HG02852 (cell line): ENCODE data around the gene PPIP5K1.
"Not testable (repeated sequence)": the region's sequence is repeated elsewhere in the genome, so short reads cannot be mapped to it uniquely, and the experiment has no call there.

ENCODE experiments used
- ATAC-seq: cut with Tn5 transposase; IDR thresholded peaks from one replicate; pipeline ENCODE4 v1.9.1; 2021; ENCODE audit warnings: mild to moderate bottlenecking, moderate library complexity; ENCODE audit not compliant: unreplicated experiment

Gene PPIP5K1

DNA sequence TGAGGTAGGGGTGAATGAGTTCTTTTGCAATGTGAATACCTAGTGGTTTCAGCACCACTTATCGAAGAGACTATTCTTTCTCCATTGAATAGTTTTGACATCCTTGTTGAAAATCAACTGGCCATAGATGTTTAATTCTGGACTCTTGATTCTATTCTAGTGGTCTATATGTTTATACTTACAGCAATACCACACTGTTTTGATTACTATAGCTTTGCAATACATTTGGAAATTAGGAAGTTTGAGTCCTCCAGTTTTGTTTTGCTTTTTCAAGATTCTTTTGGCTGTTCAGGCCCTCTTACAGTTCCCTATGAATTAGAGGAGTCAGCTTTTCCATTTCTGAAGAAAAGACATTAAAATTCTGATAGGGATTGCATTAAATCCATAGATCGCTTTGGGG, 42.5 kb downstream of the PPIP5K1 start:
- no peak for ATAC-seq

DNA sequence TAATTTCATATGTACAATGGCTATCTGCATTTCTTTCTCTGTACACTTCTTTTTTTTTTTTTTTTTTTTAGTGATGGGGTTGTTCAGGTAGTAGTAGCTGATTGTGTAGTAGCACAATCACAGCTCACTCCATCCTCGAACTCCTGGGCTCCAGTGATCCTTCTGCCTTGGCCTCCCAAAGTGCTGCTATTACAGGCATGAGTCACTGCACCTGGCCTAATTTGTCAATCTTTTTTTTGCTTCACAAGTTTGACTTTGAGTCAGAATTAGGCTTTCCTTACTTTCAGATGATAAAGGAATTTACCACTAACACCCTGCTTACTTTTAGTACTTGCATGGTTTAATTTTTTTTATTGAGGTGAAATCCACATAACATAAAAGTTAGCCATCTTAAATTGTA, 44.6 kb downstream of the PPIP5K1 start:
- ATAC-seq: no peak

DNA sequence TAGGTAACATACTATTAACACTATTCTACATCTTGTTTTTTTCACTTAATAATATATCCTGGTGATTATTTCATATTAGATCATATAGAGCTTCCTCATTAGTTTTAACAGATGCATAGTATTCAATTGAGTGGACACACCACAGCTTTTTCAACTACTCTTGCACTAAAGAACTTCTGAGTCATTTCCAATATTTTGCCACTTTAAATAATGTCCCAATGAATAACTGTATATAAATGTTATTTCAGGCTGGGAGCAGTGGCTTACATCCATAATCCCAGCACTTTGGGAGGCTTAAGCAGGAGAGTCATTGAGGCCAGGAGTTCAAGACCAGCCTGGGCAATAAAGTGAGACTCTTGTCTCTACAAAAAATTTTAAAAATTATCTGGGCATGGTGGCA, 45.7 kb downstream of the PPIP5K1 start:
- ATAC-seq: no peak

DNA sequence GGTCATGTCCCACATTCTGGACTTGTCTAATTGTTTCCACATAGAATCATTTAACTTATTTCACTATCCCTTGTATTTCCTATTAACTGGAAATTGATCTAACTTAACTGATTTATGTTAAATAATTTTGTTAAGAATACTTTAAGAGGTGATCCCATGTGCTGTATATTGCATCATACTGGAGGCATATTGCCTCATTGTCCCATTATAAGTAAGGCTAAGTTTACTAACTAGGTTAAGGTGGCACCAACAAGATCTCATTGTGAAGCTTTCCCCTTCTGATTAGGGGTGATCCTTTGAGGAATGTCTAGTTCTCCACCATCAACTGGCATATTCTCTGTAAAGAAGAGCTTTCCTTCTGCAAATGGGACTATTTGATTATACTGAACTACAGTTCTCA, 48.2 kb downstream of the PPIP5K1 start:
- no peak for ATAC-seq

DNA sequence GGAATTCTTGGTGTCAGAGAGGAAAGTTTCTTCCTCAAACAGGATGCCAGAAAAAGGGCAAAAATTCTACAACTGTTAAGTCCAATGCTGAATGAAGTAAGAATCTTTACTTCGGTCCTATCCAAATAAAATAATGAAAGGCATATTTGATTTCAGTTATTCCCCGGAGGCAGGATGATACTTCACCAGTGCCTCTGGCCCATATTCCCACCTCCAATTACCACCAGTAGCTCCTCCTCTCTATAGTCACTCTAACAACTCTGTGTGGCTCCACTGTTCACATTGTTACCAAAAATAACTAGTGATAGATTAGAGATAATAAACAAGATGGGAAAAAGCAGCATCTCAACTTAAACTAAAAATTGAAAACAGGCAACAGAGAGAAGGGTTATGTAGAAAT, 51.9 kb downstream of the PPIP5K1 start:
- no peak for ATAC-seq

DNA sequence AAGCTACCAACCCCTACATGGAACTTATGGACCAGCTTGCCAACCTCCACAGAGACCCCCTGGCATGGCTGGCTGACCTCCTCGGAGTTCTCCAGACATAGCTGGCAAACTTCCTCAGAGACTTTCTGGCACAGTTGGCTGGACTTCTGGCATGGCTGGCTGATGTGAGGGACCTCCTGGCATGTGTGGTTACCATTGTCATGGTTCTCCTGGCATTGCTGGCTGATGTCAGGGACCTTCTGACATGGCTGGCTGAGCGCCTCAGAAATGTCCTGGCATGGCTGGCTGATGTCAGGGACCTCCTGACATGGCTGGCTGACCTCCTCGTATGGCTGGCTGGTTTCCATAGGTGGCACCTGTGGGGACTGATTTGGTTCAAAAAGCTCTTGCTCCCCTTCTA, 55.1 kb downstream of the PPIP5K1 start:
- no peak for ATAC-seq

DNA sequence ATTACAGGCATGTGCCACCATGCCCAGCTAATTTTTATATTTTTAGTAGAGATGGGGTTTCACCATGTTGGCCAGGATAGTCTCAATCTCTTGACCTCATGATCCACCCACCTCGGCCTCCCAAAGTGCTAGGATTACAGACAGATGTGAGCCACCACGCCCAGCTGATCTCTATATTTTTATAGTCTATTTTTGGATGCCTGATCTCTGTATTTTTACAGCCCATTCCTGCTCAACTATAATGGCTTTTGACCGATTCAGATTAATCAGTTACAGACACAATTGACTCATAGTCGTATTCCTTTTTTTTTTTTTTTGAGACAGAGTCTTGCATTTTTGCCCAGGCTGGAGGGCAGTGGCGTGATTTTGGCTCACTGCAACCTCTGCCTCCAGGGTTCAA, 57.2 kb downstream of the PPIP5K1 start:
- not testable (repeated sequence) for ATAC-seq

DNA sequence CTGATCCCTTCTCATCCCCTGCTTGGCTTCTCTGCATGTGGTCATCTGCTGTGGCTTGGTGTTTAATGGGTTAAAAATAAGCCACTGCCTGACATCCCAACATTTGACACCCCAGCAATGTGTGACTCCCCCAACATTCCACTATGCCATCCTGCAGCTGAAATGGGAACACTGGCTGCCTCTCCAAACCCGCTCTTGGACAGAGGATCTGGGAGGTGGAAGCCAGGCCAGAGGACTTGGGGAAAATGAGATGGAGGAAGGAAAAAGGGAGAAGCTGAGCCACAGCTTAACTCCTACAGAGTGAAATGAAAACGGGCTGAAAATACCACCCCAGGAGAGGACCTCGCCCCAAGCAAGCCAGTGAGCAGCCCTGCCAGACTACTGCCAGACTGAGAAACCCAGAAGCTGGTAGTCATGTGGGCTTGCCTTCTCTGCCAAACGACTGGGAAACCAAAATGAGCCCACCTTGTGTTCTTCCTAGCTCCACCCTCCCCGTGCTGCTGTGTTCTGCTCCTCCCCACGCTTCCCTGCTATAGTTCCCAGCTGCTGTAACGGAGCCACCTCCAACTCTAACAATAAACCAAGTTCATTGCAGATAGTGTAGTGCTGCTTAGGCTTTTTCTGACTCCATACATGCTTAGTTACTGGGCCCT, 58.9 kb downstream of the PPIP5K1 start:
- no peak for ATAC-seq

DNA sequence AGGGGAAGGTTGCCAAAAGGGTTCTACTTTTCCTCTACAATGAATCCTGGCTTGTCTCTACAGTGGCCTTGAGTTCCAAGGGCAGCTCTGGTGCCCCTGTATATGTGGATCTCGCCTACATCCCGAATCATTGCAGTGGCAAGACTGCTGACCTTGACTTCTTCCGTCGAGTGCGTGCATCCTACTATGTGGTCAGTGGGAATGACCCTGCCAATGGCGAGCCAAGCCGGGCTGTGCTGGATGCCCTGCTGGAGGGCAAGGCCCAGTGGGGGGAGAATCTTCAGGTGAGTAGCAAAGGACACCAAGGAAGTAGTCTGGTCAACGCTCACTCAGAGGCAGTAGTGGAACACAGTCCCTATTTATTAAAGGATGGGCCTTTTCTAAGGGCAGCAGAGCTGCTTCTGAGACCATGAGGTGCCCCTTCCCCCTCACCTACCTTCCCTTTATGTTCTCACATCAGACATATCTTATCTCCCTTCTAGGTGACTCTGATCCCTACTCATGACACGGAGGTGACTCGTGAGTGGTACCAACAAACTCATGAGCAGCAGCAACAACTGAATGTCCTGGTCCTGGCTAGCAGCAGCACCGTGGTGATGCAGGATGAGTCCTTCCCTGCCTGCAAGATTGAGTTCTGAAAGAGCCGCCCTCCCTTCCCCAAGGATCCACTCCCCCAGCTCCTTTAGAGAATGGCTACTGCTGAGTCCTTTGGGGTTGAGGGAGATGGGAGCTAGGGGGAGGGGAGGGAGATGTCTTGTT, 60.2 kb downstream of the PPIP5K1 start:
- ATAC-seq: no peak

DNA sequence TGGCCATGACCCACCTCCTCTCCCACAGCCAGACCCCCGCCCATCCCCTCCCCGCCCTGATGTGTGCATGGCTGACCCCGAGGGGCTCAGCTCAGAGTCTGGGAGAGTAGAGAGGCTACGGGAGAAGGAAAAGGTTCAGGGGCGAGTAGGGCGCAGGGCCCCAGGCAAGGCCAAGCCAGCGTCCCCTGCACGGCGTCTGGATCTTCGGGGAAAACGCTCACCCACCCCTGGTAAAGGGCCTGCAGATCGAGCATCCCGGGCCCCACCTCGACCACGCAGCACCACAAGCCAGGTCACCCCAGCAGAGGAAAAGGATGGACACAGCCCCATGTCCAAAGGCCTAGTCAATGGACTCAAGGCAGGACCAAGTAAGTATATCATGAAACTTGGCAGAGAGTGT, 60.9 kb downstream of the PPIP5K1 start:
- no peak for ATAC-seq

DNA sequence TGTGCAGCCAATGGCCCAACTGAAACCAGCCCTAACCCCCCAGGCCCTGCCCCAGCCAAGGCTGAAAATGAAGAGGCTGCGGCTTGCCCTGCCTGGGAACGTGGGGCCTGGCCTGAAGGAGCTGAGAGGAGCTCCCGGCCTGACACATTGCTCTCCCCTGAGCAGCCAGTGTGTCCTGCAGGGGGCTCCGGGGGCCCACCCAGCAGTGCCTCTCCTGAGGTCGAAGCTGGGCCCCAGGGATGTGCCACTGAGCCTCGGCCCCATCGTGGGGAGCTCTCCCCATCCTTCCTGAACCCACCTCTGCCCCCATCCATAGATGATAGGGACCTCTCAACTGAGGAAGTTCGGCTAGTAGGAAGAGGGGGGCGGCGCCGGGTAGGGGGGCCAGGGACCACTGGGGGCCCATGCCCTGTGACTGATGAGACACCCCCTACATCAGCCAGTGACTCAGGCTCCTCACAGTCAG, 61.4 kb downstream of the PPIP5K1 start:
- no peak for ATAC-seq

DNA sequence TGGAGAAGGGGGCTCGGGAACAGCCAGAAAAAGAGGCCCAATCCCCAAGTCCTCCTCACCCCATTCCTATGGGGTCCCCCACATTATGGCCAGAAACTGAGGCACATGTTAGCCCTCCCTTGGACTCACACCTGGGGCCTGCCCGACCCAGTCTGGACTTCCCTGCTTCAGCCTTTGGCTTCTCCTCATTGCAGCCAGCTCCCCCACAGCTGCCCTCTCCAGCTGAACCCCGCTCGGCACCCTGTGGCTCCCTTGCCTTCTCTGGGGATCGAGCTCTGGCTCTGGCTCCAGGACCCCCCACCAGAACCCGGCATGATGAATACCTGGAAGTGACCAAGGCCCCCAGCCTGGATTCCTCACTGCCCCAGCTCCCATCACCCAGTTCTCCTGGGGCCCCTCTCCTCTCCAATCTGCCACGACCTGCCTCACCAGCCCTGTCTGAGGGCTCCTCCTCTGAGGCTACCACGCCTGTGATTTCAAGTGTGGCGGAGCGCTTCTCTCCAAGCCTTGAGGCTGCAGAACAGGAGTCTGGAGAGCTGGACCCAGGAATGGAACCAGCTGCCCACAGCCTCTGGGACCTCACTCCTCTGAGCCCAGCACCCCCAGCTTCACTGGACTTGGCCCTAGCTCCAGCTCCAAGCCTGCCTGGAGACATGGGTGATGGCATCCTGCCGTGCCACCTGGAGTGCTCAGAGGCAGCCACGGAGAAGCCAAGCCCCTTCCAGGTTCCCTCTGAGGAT, 62.0 kb downstream of the PPIP5K1 start:
- ATAC-seq: no peak

DNA sequence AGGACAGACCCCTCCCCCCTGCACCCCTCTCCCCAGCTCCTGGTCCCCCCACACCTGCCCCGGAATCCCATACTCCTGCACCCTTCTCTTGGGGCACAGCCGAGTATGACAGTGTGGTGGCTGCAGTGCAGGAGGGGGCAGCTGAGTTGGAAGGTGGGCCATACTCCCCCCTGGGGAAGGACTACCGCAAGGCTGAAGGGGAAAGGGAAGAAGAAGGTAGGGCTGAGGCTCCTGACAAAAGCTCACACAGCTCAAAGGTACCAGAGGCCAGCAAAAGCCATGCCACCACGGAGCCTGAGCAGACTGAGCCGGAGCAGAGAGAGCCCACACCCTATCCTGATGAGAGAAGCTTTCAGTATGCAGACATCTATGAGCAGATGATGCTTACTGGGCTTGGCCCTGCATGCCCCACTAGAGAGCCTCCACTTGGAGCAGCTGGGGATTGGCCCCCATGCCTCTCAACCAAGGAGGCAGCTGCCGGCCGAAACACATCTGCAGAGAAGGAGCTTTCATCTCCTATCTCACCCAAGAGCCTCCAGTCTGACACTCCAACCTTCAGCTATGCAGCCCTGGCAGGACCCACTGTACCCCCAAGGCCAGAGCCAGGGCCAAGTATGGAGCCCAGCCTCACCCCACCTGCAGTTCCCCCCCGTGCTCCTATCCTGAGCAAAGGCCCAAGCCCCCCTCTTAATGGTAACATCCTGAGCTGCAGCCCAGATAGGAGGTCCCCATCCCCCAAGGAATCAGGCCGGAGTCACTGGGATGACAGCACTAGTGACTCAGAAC, 62.8 kb downstream of the PPIP5K1 start:
- no peak for ATAC-seq

DNA sequence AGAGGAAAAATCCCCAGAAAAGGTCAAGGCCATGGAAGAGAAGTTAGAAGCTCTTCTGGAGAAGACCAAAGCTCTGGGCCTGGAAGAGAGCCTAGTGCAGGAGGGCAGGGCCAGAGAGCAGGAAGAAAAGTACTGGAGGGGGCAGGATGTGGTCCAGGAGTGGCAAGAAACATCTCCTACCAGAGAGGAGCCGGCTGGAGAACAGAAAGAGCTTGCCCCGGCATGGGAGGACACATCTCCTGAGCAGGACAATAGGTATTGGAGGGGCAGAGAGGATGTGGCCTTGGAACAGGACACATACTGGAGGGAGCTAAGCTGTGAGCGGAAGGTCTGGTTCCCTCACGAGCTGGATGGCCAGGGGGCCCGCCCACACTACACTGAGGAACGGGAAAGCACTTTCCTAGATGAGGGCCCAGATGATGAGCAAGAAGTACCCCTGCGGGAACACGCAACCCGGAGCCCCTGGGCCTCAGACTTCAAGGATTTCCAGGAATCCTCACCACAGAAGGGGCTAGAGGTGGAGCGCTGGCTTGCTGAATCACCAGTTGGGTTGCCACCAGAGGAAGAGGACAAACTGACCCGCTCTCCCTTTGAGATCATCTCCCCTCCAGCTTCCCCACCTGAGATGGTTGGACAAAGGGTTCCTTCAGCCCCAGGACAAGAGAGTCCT, 63.6 kb downstream of the PPIP5K1 start:
- ATAC-seq: no peak

DNA sequence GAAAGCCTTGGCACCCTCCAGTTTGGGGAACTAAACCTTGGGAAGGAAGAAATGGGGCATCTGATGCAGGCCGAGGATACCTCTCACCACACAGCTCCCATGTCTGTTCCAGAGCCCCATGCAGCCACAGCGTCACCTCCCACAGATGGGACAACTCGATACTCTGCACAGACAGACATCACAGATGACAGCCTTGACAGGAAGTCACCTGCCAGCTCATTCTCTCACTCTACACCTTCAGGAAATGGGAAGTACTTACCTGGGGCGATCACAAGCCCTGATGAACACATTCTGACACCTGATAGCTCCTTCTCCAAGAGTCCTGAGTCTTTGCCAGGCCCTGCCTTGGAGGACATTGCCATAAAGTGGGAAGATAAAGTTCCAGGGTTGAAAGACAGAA, 64.9 kb downstream of the PPIP5K1 start:
- no peak for ATAC-seq

DNA sequence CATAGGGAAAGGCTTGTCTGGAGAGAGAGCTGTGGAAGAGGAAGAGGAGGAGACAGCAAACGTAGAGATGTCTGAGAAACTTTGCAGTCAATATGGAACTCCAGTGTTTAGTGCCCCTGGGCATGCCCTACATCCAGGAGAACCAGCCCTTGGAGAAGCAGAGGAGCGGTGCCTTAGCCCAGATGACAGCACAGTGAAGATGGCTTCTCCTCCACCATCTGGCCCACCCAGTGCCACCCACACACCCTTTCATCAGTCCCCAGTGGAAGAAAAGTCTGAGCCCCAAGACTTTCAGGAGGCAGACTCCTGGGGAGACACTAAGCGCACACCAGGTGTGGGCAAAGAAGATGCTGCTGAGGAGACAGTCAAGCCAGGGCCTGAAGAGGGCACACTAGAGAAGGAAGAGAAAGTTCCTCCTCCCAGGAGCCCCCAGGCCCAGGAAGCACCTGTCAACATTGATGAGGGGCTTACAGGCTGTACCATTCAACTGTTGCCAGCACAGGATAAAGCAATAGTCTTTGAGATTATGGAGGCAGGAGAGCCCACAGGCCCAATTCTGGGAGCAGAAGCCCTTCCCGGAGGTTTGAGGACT, 65.7 kb downstream of the PPIP5K1 start:
- no peak for ATAC-seq

DNA sequence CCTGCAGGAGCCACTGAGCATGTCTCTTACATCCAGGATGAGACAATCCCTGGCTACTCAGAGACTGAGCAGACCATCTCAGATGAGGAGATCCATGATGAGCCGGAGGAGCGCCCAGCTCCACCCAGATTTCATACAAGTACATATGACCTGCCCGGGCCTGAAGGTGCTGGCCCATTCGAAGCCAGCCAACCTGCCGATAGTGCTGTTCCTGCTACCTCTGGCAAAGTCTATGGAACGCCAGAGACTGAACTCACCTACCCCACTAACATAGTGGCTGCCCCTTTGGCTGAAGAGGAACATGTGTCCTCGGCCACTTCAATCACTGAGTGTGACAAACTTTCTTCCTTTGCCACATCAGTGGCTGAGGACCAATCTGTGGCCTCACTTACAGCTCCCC, 66.4 kb downstream of the PPIP5K1 start:
- ATAC-seq: no peak

DNA sequence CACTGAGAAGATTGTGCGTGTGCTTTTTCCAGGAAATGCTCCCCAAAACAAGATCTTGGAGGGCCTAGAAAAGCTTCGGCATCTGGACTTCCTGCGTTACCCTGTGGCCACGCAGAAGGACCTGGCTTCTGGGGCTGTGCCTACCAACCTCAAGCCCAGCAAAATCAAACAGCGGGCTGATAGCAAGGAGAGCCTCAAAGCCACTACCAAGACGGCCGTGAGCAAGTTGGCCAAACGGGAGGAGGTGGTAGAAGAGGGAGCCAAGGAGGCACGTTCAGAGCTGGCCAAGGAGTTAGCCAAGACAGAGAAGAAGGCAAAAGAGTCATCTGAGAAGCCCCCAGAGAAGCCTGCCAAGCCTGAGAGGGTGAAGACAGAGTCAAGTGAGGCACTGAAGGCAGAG, 67.8 kb downstream of the PPIP5K1 start:
- no peak for ATAC-seq

DNA sequence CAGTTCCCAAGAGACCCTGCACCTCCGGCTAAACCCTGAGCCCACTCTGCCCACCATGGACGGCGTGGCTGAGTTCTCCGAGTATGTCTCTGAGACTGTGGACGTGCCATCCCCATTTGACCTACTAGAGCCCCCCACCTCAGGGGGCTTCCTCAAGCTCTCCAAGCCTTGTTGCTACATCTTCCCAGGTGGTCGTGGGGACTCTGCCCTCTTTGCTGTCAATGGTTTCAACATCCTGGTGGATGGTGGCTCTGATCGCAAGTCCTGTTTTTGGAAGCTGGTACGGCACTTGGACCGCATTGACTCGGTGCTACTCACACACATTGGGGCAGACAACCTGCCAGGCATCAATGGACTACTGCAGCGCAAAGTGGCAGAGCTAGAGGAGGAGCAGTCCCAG, 68.6 kb downstream of the PPIP5K1 start:
- no peak for ATAC-seq

DNA sequence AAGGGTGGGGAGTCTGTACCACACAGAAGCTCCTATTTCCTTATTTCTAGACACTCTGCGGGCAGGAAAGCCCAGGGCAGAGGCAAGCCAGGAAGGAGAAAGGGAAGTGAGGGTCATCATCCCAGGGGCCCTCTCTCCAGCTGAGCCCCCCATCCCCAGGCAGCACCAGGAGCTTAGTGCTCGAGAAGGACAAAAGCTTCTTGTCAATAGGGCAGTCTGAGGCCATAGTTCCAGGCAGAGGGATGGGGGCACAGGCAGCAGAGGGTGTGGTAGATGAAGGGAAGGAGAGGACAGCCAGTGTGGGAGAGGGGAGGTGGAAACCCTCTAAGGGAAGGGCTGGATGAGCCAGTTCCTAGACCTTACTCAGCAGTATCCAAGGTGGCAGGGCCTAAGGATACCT, 69.9 kb downstream of the PPIP5K1 start:
- ATAC-seq: no peak
